GM21737 (cell line): ENCODE measurements around the gene NME9.

Source experiments
- ATAC-seq: cut with Tn5 transposase; IDR thresholded peaks from one replicate; pipeline ENCODE4 v1.9.1; 2021; ENCODE audit warnings: mild to moderate bottlenecking, moderate library complexity; ENCODE audit not compliant: unreplicated experiment

NME9 gene

GRCh38 chr3:138363322-138363721 lies 33.7 kb upstream of the NME9 start:
- ATAC-seq: no peak

- no peak for ATAC-seq
Measured at GRCh38 chr3:138362538-138362937, 32.9 kb upstream of the NME9 start.

- no peak for ATAC-seq
Measured at GRCh38 chr3:138361561-138361971, 31.9 kb upstream of the NME9 start.

- ATAC-seq: no peak
Measured at GRCh38 chr3:138360869-138361525, 31.3 kb upstream of the NME9 start.

- ATAC-seq: no peak
Measured at GRCh38 chr3:138359919-138360868, 30.5 kb upstream of the NME9 start.

- ATAC-seq: no peak
Measured at GRCh38 chr3:138359148-138359918, 29.7 kb upstream of the NME9 start.

GRCh38 chr3:138356730-138357405 lies 27.2 kb upstream of the NME9 start:
- ATAC-seq: no peak

GRCh38 chr3:138355071-138355470 lies 25.4 kb upstream of the NME9 start:
- ATAC-seq: no peak

GRCh38 chr3:138354376-138354775 lies 24.7 kb upstream of the NME9 start:
- ATAC-seq: no peak

- ATAC-seq: no peak
Measured at GRCh38 chr3:138351916-138352550, 22.4 kb upstream of the NME9 start.

- no peak for ATAC-seq
Measured at GRCh38 chr3:138351151-138351550, 21.5 kb upstream of the NME9 start.

GRCh38 chr3:138349926-138350665 lies 20.4 kb upstream of the NME9 start:
- ATAC-seq: no peak

- no peak for ATAC-seq
Measured at GRCh38 chr3:138348754-138349739, 19.4 kb upstream of the NME9 start.

GRCh38 chr3:138347960-138348753 lies 18.5 kb upstream of the NME9 start, which contains the start of gene MRAS:
MRAS (plus strand) TSS chr3:138348579; CDS start chr3:138372884, 24,305 bp downstream.
- ATAC-seq: no peak

- no peak for ATAC-seq
Measured at GRCh38 chr3:138344754-138345153, 15.1 kb upstream of the NME9 start.

- ATAC-seq: no peak
Measured at GRCh38 chr3:138340511-138340910, 10.9 kb upstream of the NME9 start.

- ATAC-seq: no peak
Measured at GRCh38 chr3:138338811-138339210, 9.2 kb upstream of the NME9 start.

GRCh38 chr3:138338244-138338643 lies 8.6 kb upstream of the NME9 start:
- ATAC-seq: no peak
